HG03196 (cell line): Measurements from ENCODE around the gene C2CD2.
A peak's percentile ranks its signal among the peaks of the same experiment; 100 is the strongest.

Experiments
- ATAC-seq: cut with Tn5 transposase; IDR thresholded peaks from one replicate; pipeline ENCODE4 v1.9.1; 2021; ENCODE audit not compliant: unreplicated experiment

C2CD2 gene

GRCh38 chr21:41890355-41890754 lies 63.5 kb downstream of the C2CD2 start:
- ATAC-seq: no peak

GRCh38 chr21:41888749-41889376 lies 65.0 kb downstream of the C2CD2 start:
- no peak for ATAC-seq

GRCh38 chr21:41887667-41888066 lies 66.2 kb downstream of the C2CD2 start:
- no peak for ATAC-seq

- ATAC-seq: no peak
These were observed 67.5 kb downstream of the C2CD2 start for GRCh38 chr21:41886328-41886727.

GRCh38 chr21:41885341-41886024 lies 68.3 kb downstream of the C2CD2 start:
- ATAC-seq: no peak

- ATAC-seq: no peak
These were observed 69.3 kb downstream of the C2CD2 start for GRCh38 chr21:41884501-41885030.

GRCh38 chr21:41883582-41883981 lies 70.2 kb downstream of the C2CD2 start:
- ATAC-seq: no peak

- no peak for ATAC-seq
These were observed 72.8 kb downstream of the C2CD2 start for GRCh38 chr21:41881051-41881450.

- no peak for ATAC-seq
These were observed 73.7 kb downstream of the C2CD2 start for GRCh38 chr21:41880153-41880552.

- ATAC-seq: peak; percentile 54
These were observed 74.4 kb downstream of the C2CD2 start, which contains the start of gene PRDM15 for GRCh38 chr21:41879190-41879998. PRDM15 (minus strand) TSS chr21:41879344; CDS start chr21:41860363, 18,981 bp downstream.

- peak; percentile 50 for ATAC-seq
These were observed 75.0 kb downstream of the C2CD2 start for GRCh38 chr21:41878831-41879189.

GRCh38 chr21:41877901-41878830 lies 75.7 kb downstream of the C2CD2 start:
- peak; percentile 21 for ATAC-seq

- no peak for ATAC-seq
These were observed 76.7 kb downstream of the C2CD2 start for GRCh38 chr21:41876928-41877652.

GRCh38 chr21:41876396-41876795 lies 77.4 kb downstream of the C2CD2 start:
- ATAC-seq: no peak

GRCh38 chr21:41875086-41875485 lies 78.7 kb downstream of the C2CD2 start:
- ATAC-seq: no peak

GRCh38 chr21:41874611-41875010 lies 79.2 kb downstream of the C2CD2 start:
- no peak for ATAC-seq

- no peak for ATAC-seq
These were observed 80.4 kb downstream of the C2CD2 start for GRCh38 chr21:41873426-41873825.

GRCh38 chr21:41873005-41873404 lies 80.8 kb downstream of the C2CD2 start:
- no peak for ATAC-seq

GRCh38 chr21:41871293-41872030 lies 82.4 kb downstream of the C2CD2 start:
- no peak for ATAC-seq
